ENCODE data around the gene PALM.
"Not testable (repeated sequence)": the region's sequence is repeated elsewhere in the genome, so short reads cannot be mapped to it uniquely, and the experiment has no call there.

Gene PALM

DNA sequence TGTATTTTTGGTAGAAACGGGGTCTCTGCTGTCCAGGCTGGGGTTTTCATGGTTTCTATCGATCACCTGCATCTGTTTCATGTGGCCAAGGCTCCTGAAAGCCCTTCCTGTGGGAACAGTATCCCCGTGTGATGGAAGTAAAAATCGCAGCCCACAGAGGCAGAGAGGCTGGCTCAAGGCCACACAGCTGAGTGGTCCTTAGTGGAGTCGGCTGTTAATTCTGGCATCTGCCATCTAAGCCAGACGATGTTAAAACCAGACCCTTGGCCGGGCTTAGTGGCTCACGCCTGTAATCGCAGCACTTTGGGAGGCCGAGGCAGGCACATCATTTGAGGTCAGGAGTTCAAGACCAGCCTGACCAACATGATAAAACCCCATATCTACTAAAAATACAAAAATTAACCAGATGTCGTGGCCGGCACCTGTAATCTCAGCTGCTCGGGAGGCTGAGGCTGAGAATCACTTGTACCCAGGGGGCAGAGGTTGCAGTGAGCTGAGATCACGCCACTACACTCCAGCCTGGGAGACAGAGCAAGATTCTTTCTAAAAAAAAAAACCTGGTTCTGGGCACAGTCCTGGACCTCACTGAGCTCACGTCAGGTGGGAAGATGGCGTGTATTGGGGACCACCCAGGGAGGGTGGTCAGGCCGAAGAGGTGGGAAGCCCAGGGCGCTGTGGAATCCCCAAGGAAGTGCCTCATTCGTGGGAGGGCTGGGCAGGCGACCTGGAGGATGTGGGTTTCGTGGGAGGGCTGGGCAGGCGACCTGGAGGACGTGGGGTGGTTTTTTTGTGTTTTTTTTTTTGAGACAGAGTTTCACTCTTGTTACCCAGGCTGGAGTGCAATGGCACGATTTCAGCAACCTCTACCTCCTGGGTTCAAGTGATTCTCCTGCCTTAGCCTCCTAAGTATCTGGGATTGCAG lies 23.7 kb downstream of the PALM start:
- DNase-seq: no peak

DNA sequence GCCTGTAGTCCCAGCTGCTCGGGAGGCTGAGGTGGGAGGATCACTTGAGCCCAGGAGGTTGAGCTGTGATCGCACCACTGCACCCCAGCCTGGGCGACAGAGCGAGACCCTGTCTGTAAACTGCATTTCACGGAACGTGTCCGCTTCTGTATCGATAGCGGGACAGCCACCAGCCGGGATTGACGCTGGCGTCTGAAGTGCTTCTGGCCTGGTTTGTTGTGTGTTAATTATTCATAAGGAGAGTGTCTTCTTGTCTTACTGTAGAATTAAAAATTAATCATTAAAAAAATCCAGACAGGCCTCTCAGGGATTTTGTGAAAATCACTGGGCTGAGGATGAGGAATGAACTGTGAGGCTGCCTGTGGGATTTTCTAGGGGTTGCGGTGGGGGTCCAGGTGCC lies 26.0 kb downstream of the PALM start:
- no peak for DNase-seq

GRCh38 chr19:736125-736524 lies 27.4 kb downstream of the PALM start:
- no peak for DNase-seq

GRCh38 chr19:737591-738093 lies 28.9 kb downstream of the PALM start:
- DNase-seq: peak; percentile 81

- no peak for DNase-seq
Measured at GRCh38 chr19:738509-739128, 29.9 kb downstream of the PALM start.

DNA sequence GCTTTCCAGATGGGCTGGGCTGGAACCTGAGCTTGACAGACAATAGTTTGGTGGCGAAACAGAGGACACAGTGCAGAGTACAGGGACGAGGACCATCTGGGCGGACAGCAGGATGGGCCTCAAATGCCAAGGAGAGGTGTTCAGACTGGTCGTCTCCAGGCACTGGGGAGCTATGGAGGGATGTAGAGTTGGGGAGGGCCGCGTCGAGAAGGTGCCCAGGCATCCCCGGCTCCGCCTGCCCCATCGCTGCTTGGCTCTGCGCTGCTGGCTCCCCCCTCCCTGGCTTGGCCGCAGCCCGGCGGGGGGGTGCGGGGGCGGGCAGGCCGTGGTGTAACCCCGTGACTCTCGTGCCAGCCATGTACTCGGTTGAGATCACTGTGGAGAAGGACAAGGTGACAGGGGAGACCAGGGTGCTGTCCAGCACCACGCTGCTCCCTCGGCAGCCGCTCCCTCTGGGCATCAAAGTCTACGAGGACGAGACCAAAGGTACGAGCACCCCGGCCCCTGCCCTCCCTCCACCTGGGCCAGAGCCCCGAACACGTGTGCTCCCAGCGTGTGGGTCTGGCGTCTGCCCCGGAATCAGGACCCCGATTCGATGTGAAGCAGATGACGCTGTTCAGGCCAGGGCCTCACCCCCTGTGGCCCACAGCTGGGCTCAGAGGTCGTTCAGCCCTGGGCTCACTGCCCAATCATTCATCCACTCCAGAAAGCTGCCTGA lies 31.4 kb downstream of the PALM start:
- DNase-seq: no peak

DNA sequence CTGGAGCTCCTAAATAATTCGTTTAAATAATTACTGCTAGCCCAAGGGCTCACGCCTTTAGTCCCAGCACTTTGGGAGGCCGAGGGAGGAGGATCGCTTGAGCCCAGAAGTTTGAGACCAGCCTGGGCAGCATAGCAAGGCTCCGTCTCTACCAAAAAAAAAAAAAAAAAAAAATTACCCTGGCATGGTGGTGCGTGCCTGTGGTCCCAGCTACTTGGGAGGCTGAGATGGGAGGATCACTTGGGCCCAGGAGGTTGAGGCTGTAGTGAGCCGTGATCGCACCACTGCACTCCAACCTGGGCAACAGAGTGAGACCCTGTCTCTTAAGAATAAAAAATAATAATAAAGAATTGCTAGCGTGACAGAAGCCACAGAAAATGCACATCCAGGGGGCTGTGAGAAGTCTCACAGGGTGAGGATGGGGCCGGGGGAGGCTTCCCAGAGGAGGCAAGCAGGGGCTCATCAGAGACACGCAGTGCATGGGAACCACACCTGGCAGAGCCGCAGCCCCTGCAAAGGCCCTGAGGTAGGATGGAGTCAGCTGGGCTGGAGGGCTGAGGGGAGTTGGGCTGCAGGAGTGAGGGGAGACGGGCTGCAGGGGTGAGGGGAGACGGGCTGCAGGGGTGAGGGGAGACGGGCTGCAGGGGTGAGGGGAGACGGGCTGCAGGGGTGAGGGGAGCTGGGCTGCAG lies 32.2 kb downstream of the PALM start:
- DNase-seq: not testable (repeated sequence)

DNA sequence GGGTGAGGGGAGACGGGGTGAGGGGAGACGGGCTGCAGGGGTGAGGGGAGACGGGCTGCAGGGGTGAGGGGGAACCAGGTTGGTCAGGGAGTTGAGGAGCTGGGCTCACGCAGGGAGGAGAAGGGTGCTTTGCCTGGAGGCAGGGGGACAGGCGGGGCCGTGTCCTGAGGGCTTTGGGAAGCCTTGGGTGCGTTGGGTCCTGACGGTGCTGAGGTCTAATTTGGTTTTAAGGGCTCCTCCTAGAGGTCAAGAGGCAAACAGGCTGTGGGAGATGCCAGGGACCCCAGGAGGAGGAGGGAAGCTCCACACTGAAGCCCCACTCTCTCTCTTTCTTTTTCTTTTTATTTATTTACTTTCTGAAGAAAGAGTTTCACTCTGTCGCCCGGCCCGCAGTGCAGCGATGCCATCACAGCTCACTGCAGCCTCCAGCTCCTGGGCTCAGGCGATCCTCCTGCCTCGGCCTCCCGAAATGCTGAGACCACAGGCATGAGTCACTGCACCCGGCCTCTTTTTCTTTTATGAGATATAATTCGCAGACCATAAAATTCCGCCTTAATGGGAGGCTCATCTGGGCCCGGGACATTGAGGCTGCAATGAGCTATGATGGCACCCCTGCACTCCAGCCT lies 32.9 kb downstream of the PALM start:
- no peak for DNase-seq

DNA sequence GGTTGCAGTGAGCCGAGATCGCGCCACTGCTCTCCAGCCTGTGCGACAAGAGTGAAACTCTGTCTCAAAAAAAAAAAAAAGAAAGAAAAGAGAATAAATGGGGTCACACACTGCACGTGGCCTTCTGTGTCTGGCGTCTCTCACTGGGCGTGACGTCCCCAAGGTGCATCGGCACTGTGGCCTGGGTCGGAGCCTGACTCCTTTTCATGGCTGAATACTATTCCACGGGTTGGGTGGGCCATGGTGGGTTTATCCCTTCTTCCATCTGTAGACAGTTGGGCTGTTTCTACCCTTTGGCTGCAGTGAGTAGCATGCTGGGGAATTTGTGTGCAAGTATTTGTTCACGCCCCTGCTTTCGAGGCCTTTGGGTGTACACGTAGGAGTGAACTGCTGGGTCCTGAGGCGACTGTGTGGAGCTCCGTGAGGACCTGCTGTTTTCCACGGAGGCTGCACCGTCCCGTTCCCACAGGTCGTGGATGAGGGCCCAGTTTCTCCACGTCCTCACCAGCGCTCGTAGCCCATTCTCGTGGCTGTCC lies 33.9 kb downstream of the PALM start:
- DNase-seq: no peak

GRCh38 chr19:743168-743687 lies 34.5 kb downstream of the PALM start:
- DNase-seq: no peak

DNA sequence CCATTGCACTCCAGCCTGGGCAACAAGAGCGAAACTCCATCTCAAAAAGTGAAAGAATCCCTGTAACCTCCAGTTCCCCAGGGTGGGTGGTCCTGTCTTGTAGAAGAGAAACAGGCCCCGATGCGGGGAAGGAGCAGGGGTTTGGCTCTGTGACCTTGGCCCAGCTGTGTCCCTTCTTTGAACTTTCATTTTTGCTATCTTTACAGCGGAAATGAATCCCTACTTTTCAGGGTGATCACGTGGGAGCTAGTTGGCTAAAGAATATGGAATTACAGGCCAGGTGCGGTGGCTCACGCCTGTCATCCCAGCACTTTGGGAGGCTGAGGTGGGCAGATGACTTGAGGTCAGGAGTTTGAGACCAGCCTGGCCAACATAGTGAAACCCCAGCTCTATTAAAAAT lies 36.4 kb downstream of the PALM start:
- not testable (repeated sequence) for DNase-seq

DNA sequence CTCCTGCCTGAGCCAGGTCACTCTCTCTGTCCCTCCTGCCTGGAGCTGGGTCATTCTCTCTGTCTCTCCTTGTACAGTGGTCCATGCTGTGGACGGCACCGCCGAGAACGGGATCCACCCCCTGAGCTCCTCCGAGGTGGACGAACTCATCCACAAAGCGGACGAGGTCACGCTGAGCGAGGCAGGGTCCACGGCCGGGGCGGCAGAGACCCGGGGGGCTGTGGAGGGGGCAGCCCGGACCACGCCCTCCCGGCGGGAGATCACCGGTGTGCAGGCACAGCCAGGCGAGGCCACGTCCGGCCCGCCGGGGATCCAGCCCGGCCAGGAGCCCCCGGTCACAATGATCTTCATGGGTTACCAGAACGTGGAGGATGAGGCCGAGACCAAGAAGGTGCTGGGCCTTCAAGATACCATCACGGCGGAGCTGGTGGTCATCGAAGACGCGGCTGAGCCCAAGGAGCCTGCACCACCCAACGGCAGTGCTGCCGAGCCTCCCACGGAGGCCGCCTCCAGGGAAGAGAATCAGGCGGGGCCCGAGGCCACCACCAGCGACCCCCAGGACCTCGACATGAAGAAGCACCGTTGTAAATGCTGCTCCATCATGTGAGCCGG lies 37.6 kb downstream of the PALM start:
- DNase-seq: no peak

GRCh38 chr19:746956-747355 lies 38.2 kb downstream of the PALM start:
- DNase-seq: no peak

- DNase-seq: no peak
Measured at GRCh38 chr19:747432-748273, 38.9 kb downstream of the PALM start.

DNA sequence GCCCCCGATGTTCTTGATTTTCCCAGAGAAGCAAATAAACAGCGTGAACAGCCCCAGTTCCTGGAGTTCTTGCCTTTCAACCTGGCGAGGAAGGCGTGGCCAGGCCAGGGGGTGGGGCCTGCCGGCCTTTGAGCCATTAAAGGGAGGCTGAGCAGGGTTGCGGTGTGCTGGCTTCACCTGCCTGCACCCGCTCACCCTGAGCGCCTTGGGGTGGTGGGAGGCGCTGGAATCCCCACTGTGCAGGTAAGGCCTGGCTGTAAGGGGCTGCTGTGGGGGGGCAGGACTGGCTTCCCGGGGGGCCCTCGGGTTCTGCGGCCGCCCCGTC lies 39.5 kb downstream of the PALM start:
- no peak for DNase-seq

DNA sequence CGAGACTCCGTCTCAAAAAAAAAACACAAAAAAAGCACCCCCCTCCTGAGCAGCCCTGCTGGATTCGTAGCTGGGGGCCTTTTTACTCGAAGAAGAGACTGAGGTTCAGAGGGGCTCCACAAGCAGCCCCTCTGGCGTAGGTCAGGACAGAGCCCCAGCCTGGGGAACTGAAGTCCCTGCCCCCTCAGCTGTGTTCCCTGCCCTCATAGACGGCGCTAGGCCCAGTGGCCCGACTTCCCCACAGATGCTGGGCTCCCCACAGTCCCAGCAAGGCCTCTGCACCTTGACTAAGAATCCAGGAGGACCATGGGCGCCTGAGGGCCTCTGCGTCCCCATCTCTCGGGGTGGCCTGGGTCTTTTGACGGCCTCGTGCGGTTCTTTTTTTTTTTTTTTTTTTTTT lies 41.1 kb downstream of the PALM start:
- no peak for DNase-seq

DNA sequence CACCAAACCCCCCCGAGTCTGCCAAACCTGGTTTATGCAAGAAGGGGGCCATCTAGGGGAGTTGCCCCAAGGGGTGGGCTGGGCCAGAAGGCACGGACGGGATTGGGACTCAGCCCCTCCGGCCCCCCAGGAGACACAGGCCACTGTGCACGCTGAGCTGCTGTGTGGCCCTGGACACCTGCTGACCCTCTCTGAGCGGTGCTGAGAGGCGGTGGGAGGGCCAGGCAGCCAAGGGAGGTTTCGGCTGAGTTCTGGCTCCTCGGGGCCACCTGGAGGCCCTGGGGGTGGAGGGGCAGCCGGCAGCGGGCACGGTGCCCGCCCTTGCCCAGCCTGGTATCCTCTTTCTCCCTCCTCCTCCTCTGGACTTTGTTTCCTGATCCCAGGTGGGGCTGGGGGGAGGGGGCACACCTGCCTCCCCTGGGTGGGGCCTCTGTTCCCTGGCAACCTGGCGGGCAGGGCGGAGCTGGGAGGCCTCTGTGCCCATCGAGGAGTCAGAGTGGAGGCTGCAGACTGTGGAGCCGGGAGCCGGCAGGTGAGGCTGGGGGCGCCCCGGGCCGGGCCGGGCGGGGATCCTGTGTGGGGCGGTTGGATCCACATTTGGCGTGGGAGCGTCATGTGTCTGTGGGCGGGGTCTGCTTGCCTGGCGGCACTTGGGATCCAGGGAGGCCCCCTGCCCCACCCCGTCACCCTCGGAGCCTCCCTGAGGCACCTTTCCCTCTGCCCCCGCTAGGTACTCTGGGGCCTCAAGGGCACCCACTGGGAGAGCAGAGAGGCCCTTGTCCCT lies 42.1 kb downstream of the PALM start, which contains the start of gene MISP:
TSS of gene MISP (plus strand) at position 473 of the 784 bp plus-strand sequence. CDS start 5,835 bp downstream, outside the sequence.
- DNase-seq: no peak

DNA sequence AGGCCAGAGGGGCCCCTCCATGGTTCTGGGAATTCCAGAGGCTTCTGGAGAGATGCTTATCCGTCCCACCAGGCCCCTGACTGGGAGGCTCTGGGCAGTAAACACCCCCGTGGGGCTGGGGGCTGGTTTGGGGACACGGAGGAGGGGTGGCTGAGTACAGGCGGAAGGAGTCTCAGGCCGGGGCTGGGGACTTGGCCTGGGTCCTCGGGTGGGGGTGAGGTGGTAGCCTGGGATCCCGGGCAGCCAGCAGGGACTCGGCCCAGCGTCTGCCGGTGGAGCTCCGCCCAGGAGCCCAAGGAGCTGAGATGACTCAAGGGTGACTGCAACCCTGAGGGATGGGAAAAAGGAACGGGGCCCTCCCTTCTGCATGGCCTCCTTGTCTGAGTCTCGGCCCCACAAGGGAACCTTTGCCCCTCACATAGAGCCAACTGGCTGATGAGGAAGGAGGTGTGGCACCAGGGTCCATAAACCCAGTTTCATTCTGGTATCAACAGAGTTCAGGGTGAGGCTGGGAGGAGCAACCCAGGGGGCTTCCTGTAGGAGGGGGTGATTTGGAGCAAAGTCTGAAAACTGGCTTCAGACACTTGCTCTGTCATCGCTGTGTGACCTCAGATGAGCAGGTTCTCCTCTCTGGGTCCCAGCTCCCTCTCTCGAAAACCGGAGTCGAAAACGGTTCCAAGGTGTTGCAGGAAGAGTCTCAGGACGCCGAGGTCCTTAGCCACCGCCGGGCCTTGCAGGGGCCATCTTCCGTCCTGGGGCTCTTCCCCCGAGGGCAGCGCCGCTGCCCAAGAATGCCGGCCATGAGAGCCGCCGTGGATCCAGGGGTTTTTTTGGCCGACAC lies 43.0 kb downstream of the PALM start:
- no peak for DNase-seq
